Stimulated activated naive CD4-positive, alpha-beta T cell (primary cell): ENCODE results near the gene KIAA0319L.
"Not testable (repeated sequence)": the region's sequence is repeated elsewhere in the genome, so short reads cannot be mapped to it uniquely, and the experiment has no call there.

Experiments used
- DNase-seq, 6 experiments: peaks; one replicate each; lab custom pipeline; 2025; lab: John Stamatoyannopoulos, UW

Gene KIAA0319L

GRCh38 chr1:35557118-35557610 is at the start of gene KIAA0319L:
KIAA0319L (minus strand) TSS chr1:35557403; CDS start chr1:35554491, 2,912 bp downstream.
- DNase-seq = peak in 1 of 6 experiments; percentile 68

GRCh38 chr1:35605867-35606182 is 48.6 kb upstream of the KIAA0319L start:
- DNase-seq = no peak

- DNase-seq = no peak
Measured at GRCh38 chr1:35605071-35605866, 48.1 kb upstream of the KIAA0319L start.

- DNase-seq = no peak
Measured at GRCh38 chr1:35603941-35604340, 46.7 kb upstream of the KIAA0319L start.

GRCh38 chr1:35603468-35603867 is 46.3 kb upstream of the KIAA0319L start:
- DNase-seq = no peak

- DNase-seq = no peak
Measured at GRCh38 chr1:35600593-35600992, 43.4 kb upstream of the KIAA0319L start.

GRCh38 chr1:35599411-35599810 is 42.2 kb upstream of the KIAA0319L start:
- DNase-seq = no peak

GRCh38 chr1:35598895-35599294 is 41.7 kb upstream of the KIAA0319L start:
- no peak for DNase-seq

GRCh38 chr1:35597870-35598269 is 40.7 kb upstream of the KIAA0319L start:
- no peak for DNase-seq

GRCh38 chr1:35595684-35596083 is 38.5 kb upstream of the KIAA0319L start:
- DNase-seq = no peak

- DNase-seq = no peak
Measured at GRCh38 chr1:35594005-35594760, 37.0 kb upstream of the KIAA0319L start.

GRCh38 chr1:35592991-35593769 is 36.0 kb upstream of the KIAA0319L start:
- DNase-seq = no peak

- DNase-seq = no peak
Measured at GRCh38 chr1:35591211-35591610, 34.0 kb upstream of the KIAA0319L start.

- no peak for DNase-seq
Measured at GRCh38 chr1:35590476-35591040, 33.4 kb upstream of the KIAA0319L start.

- no peak for DNase-seq
Measured at GRCh38 chr1:35589516-35590427, 32.6 kb upstream of the KIAA0319L start.

GRCh38 chr1:35588197-35588910 is 31.2 kb upstream of the KIAA0319L start:
- DNase-seq = no peak

- no peak for DNase-seq
Measured at GRCh38 chr1:35587736-35588135, 30.5 kb upstream of the KIAA0319L start.

GRCh38 chr1:35586808-35587207 is 29.6 kb upstream of the KIAA0319L start:
- no peak for DNase-seq

GRCh38 chr1:35585805-35586204 is 28.6 kb upstream of the KIAA0319L start:
- DNase-seq = not testable (repeated sequence)

- no peak for DNase-seq
Measured at GRCh38 chr1:35585281-35585680, 28.1 kb upstream of the KIAA0319L start.
